BJ (cell line): ENCODE data around the gene PRKG1. TPM values are rescaled to one million over a fixed set of nuclear protein-coding genes. Genes with fewer than 3 reads are reported as not detected.

Experiments used
- CTCF ChIA-PET: fragments of 350-600 bp; formaldehyde crosslinking; extraction: SDS; loops from one replicate; lab custom pipeline; 2021; ENCODE audit warnings: antibody characterized with exemption, inconsistent platforms; lab: Yijun Ruan, JAX
- POLR2A ChIA-PET: fragments of 300-600 bp; sonication (Branson Sonifier 250); formaldehyde crosslinking; extraction: SDS; loops from one replicate; lab custom pipeline; 2021; ENCODE audit warnings: antibody characterized with exemption; lab: Charles Lee
- DNase-seq: peaks from one replicate; pipeline ENCODE4 v3.0.0-alpha.2; 2011; ENCODE audit warnings: low read depth
- H3K27me3 ChIP-seq: 2 replicates; pipeline ENCODE4 v1.6.0; 2011; ENCODE audit warnings: low read length; ENCODE audit not compliant: control insufficient read depth, insufficient read depth
- H3K36me3 ChIP-seq: 2 replicates; pipeline ENCODE4 v1.5.1; 2011; ENCODE audit warnings: low read length; ENCODE audit not compliant: control insufficient read depth, insufficient read depth
- H3K4me3 ChIP-seq: 2 replicates; pipeline ENCODE4 v1.5.1; 2011; ENCODE audit warnings: low read depth, mild to moderate bottlenecking, control low read depth, low read length
- polyA plus RNA-seq: library from polyadenylated mRNA; depleted of rRNA; stranded (reverse); fragments of >200 nt; gene quantifications from 2 replicates; pipeline ENCODE4 v1.2.3, GENCODE V29; 2011; rRNA removed
- small RNA-seq: library from RNA; depleted of rRNA; stranded (forward); fragments of <200 nt; gene quantifications from one replicate; pipeline ENCODE3, GENCODE V24; 2012; ENCODE audit warnings: low replicate concordance, low read depth; ENCODE audit not compliant: insufficient read length
- TF ChIP-seq, protein P1 (sequence below): IDR thresholded peaks from 2 replicates; pipeline ENCODE4 v1.5.1; 2011; ENCODE audit warnings: low read depth, mild to moderate bottlenecking, control low read depth, inconsistent platforms, low read length, moderate library complexity; ENCODE audit not compliant: insufficient read depth

The PRKG1 gene
- polyA plus RNA-seq, 1 experiment: 9.7 TPM

GRCh38 chr10:52343439-52343838, 1269.2 kb downstream of the PRKG1 start:
- no peak for DNase-seq
- TF ChIP-seq, protein P1, sequence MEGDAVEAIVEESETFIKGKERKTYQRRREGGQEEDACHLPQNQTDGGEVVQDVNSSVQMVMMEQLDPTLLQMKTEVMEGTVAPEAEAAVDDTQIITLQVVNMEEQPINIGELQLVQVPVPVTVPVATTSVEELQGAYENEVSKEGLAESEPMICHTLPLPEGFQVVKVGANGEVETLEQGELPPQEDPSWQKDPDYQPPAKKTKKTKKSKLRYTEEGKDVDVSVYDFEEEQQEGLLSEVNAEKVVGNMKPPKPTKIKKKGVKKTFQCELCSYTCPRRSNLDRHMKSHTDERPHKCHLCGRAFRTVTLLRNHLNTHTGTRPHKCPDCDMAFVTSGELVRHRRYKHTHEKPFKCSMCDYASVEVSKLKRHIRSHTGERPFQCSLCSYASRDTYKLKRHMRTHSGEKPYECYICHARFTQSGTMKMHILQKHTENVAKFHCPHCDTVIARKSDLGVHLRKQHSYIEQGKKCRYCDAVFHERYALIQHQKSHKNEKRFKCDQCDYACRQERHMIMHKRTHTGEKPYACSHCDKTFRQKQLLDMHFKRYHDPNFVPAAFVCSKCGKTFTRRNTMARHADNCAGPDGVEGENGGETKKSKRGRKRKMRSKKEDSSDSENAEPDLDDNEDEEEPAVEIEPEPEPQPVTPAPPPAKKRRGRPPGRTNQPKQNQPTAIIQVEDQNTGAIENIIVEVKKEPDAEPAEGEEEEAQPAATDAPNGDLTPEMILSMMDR: no peak
- Histone ChIP-seq H3K27me3 (no peaks in the 10 kb centered on the region), H3K36me3 (no peaks in the 10 kb centered on the region), H3K4me3 (no peak overlapping the region)
- ChIA-PET POLR2A (no interaction called here), CTCF (no interaction called here)

DNA sequence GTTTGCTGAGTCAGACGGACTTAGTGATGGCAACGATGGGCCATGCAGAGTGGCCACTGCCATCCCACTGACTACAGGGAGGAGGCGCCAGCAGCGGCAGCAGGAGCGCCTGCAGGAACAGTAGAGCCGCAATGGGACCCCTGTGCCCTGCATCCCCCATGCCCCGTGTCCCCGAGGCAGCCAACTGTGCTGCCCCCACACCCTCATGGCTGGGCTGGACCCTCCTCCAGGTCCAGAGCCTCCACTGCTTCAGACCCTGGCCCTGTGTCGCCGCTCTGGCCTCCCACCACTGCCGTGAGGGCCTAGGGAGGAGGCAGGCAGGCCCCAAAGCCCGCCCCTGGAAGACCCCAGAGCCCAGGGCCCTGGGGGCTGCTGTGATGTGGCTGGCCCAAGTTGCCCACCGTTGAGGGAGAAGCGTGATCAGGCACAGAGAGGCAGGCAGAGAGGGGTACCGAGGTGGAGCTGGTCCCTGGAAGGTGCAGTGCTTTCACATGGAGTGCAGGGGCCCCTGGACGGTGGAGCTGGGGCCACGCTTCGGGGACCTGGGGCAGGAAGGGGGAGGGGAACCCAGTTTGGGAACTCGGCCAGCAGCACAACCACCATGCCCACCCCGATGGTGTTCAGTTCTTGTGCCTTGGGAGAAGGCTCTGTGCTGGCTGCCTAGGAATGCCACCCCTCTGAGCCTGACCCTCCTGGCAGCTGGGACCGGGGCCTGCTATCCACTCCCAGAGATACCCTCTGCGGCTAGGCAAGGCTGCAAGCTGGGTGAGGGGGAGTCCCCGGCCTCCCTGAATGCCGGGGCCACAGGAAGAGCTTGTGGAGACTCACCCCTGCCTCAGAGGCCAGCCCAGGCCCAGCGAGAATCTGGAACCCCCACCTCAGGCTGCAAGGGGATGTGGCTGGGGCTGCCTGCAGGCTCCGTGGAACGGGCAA, 1272.4 kb downstream of the PRKG1 start:
- CTCF ChIA-PET: no interaction called here
- no peaks in the 10 kb centered on the region for H3K27me3 ChIP-seq

GRCh38 chr10:52347327-52347667, 1273.0 kb downstream of the PRKG1 start:
- ChIA-PET POLR2A (no interaction called here), CTCF (no interaction called here)
- no peaks in the 10 kb centered on the region for H3K27me3 ChIP-seq

More for the DNA sequence above, 1272.4 kb downstream of the PRKG1 start:
- POLR2A ChIA-PET: no interaction called here
- Histone ChIP-seq H3K36me3 (no peaks in the 10 kb centered on the region), H3K4me3 (no peak overlapping the region)
- DNase-seq: no peak
- TF ChIP-seq, protein P1: no peak

More at GRCh38 chr10:52347327-52347667, 1273.0 kb downstream of the PRKG1 start:
- TF ChIP-seq, protein P1: no peak
- Histone ChIP-seq H3K4me3 (no peak overlapping the region), H3K36me3 (no peaks in the 10 kb centered on the region)
- no peak for DNase-seq

Small RNA genes lying within 50 kb of the gene (small RNA-seq; reads per million reads assigned to genes)
- gene MIR605: 3.4 reads per million, percentile 44 among the genes with 10 or more reads in this experiment

Other genes with a start within 250 kb of the PRKG1 start
- not detected in 2 replicates for gene A1CF, start 188.9 kb upstream of the PRKG1 start, polyA plus RNA-seq